ENCODE measurements around the gene ST14.
"Not testable (repeated sequence)": the region's sequence is repeated elsewhere in the genome, so short reads cannot be mapped to it uniquely, and the experiment has no call there.

The ST14 gene

DNA sequence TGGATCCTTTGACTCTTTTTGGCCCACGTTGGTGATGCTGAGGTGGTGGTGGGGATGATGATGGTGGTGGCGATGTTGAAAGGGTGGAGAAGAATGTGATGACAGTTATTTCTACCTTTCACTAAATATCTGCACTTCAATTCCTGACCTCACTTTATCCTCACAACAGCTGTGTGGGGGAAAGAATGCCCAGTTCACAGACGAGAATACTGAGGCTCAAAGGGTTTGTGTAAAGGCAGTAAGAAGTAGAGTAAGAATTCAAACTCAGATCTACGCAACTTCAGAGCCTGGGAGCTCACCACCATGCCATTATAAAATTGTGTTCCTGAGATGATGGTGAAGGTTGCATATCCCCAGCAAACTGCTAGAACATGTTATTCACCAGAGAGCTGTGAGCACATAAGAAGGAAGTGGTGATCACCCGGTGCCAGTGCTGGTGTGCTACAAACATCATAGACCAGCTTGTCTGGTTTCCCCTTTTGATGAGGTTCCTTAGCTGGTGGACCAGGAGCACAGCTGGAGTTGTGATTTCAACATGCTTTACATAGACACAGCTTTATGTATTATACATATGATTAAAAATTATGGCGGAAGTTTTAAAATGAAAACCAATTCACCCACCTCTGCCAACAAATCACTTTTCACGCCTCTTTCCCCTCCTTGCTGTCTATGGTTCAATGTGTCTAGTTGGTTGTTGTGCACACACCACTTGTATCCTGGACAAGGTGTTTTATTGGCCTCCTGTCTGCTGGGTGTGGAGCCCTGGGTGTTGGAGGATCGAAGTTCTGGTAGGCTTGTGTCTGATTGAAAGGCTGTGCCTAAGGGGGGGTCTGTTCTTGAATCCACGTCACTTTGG lies 6.2 kb downstream of the ST14 start:
- Histone ChIP-seq H3K4me3 (ENCODE audit: low read depth, low read length) (no peak overlapping the region), H3K36me3 (ENCODE audit: control insufficient read depth, insufficient read depth, low read length) (no peaks in the 10 kb centered on the region), H3K27me3 (ENCODE audit: control insufficient read depth, insufficient read depth, low read length) (peaks cover 47% of the 10 kb centered on the region), H3K9me3 (ENCODE audit: control insufficient read depth, insufficient read depth, low read length) (no peaks in the 10 kb centered on the region), H3K9ac (ENCODE audit: low read depth, low read length) (no peak overlapping the region), H3K27ac (ENCODE audit: low read depth, low read length) (no peak overlapping the region), H3K4me1 (ENCODE audit: control insufficient read depth, insufficient read depth, low read length) (peaks cover 13% of the 10 kb centered on the region; the same call in 1 of the 2 replicates)

GRCh38 chr11:130166457-130166784 lies 6.8 kb downstream of the ST14 start:
- Histone ChIP-seq H3K36me3 (ENCODE audit: control insufficient read depth, insufficient read depth, low read length) (no peaks in the 10 kb centered on the region), H3K9ac (ENCODE audit: low read depth, low read length) (no peak overlapping the region), H3K27me3 (ENCODE audit: control insufficient read depth, insufficient read depth, low read length) (peaks cover 47% of the 10 kb centered on the region), H3K4me3 (ENCODE audit: low read depth, low read length) (no peak overlapping the region), H3K9me3 (ENCODE audit: control insufficient read depth, insufficient read depth, low read length) (no peaks in the 10 kb centered on the region), H3K4me1 (ENCODE audit: control insufficient read depth, insufficient read depth, low read length) (peaks cover 7% of the 10 kb centered on the region; the same call in 1 of the 2 replicates), H3K27ac (ENCODE audit: low read depth, low read length) (no peak overlapping the region)

DNA sequence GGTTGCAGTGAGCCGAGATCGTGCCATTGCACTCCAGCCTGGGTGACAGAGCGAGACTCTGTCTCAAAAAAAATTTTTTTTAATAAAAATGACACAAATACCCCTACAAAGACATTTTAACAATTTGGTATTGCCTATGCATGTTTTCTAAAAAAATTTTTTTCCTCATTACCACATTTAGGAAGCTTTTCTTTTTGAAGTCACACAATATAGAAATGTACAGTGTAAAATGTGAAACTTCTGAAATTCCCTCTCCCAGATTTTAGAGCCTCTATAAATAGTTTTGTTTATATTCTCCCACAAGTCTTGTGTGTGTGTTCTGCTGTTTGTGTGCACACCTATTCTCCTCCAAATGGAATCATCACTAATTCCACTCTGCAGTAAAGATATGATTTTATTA lies 7.6 kb downstream of the ST14 start:
- Histone ChIP-seq H3K4me3 (ENCODE audit: low read depth, low read length) (no peak overlapping the region), H3K36me3 (ENCODE audit: control insufficient read depth, insufficient read depth, low read length) (no peaks in the 10 kb centered on the region), H3K4me1 (ENCODE audit: control insufficient read depth, insufficient read depth, low read length) (peaks cover 2% of the 10 kb centered on the region; the same call in 1 of the 2 replicates), H3K9me3 (ENCODE audit: control insufficient read depth, insufficient read depth, low read length) (no peaks in the 10 kb centered on the region), H3K9ac (ENCODE audit: low read depth, low read length) (no peak overlapping the region), H3K27me3 (ENCODE audit: control insufficient read depth, insufficient read depth, low read length) (peaks cover 47% of the 10 kb centered on the region), H3K27ac (ENCODE audit: low read depth, low read length) (no peak overlapping the region)

- Histone ChIP-seq H3K4me3 (ENCODE audit: low read depth, low read length) (no peak overlapping the region), H3K9me3 (ENCODE audit: control insufficient read depth, insufficient read depth, low read length) (no peaks in the 10 kb centered on the region), H3K27ac (ENCODE audit: low read depth, low read length) (no peak overlapping the region), H3K4me1 (ENCODE audit: control insufficient read depth, insufficient read depth, low read length) (peaks cover 2% of the 10 kb centered on the region; the same call in 1 of the 2 replicates), H3K27me3 (ENCODE audit: control insufficient read depth, insufficient read depth, low read length) (peaks cover 43% of the 10 kb centered on the region), H3K9ac (ENCODE audit: low read depth, low read length) (no peak overlapping the region), H3K36me3 (ENCODE audit: control insufficient read depth, insufficient read depth, low read length) (no peaks in the 10 kb centered on the region)
These were observed 8.5 kb downstream of the ST14 start for GRCh38 chr11:130168105-130168504.

DNA sequence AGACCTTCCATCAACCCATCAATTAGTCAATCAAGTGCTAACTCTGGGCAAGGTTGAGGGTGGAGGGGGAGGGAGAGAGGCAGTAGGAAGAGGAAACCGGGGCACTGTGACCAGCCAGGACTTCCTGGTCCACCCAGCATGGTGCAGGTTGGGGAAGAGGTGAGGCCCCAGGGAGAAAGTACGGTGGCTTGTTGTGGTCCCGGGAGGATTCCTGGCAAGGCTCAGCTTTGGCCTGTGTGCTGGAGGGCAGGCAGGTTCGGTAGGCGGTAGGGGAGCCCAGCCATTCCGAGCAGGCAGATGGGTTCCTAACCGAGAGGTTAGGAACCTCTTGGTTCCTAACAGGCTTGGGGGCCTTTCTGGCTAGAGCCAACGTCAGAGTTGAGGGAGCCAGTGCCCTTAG lies 10.8 kb downstream of the ST14 start:
- Histone ChIP-seq H3K9ac (ENCODE audit: low read depth, low read length) (no peak overlapping the region), H3K27me3 (ENCODE audit: control insufficient read depth, insufficient read depth, low read length) (peaks cover 43% of the 10 kb centered on the region), H3K4me1 (ENCODE audit: control insufficient read depth, insufficient read depth, low read length) (no peaks in the 10 kb centered on the region), H3K36me3 (ENCODE audit: control insufficient read depth, insufficient read depth, low read length) (no peaks in the 10 kb centered on the region), H3K9me3 (ENCODE audit: control insufficient read depth, insufficient read depth, low read length) (no peaks in the 10 kb centered on the region), H3K27ac (ENCODE audit: low read depth, low read length) (no peak overlapping the region), H3K4me3 (ENCODE audit: low read depth, low read length) (no peak overlapping the region)

GRCh38 chr11:130171534-130171933 lies 12.0 kb downstream of the ST14 start:
- no peaks in the 10 kb centered on the region for H3K4me1 ChIP-seq (ENCODE audit: control insufficient read depth, insufficient read depth, low read length)
- H3K27me3 ChIP-seq (ENCODE audit: control insufficient read depth, insufficient read depth, low read length), result peaks cover 43% of the 10 kb centered on the region
- H3K9me3 ChIP-seq (ENCODE audit: control insufficient read depth, insufficient read depth, low read length), result no peaks in the 10 kb centered on the region
- no peak overlapping the region for H3K9ac ChIP-seq (ENCODE audit: low read depth, low read length)
- no peak overlapping the region for H3K27ac ChIP-seq (ENCODE audit: low read depth, low read length)
- no peaks in the 10 kb centered on the region for H3K36me3 ChIP-seq (ENCODE audit: control insufficient read depth, insufficient read depth, low read length)
- H3K4me3 ChIP-seq (ENCODE audit: low read depth, low read length), result no peak overlapping the region

DNA sequence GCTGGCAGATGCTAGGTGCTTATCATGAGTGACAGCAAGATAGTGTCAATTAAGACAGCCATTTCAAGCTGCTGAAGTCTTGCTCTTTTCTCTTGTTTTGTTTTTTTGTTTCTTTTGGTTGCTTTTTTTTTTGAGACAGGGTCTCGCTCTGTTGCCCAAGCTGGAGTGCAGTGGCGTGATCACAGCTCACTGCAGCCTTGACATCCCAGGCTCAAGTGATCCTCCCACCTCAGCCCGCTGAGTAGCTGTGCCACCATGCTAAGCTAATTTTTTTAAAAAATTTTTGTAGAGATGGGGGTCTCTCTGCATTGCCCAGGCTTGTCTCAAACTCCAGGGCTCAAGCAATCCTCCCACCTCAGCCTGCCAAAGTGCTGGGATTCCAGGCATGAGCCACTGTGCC lies 12.4 kb downstream of the ST14 start:
- not testable (repeated sequence) for H3K9ac ChIP-seq (ENCODE audit: low read depth, low read length); H3K4me3 ChIP-seq (ENCODE audit: low read depth, low read length); H3K9me3 ChIP-seq (ENCODE audit: control insufficient read depth, insufficient read depth, low read length); H3K27ac ChIP-seq (ENCODE audit: low read depth, low read length); H3K36me3 ChIP-seq (ENCODE audit: control insufficient read depth, insufficient read depth, low read length); H3K4me1 ChIP-seq (ENCODE audit: control insufficient read depth, insufficient read depth, low read length)
- peaks cover 43% of the 10 kb centered on the region for H3K27me3 ChIP-seq (ENCODE audit: control insufficient read depth, insufficient read depth, low read length)

DNA sequence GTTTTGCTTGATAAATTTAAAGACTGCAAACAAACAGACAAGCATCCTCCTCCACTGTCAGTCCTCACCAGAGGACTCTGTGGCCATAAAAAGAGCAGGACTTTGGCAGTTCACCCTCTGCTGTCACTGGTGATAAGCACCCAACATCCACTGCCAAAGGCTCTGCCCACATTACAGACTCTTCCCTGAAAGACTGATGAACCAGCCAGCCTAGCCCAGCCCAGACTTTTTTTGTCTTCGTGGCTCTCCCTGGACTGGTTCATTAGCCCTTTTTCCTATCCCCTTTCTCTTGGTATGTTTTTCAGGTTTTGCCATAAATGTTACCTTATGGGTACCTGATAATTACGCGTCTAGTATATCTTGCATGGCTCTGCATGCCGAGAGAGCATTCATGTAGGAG lies 15.1 kb downstream of the ST14 start:
- H3K36me3 ChIP-seq (ENCODE audit: control insufficient read depth, insufficient read depth, low read length), result no peaks in the 10 kb centered on the region
- no peak overlapping the region for H3K27ac ChIP-seq (ENCODE audit: low read depth, low read length)
- H3K9ac ChIP-seq (ENCODE audit: low read depth, low read length), result no peak overlapping the region
- H3K4me1 ChIP-seq (ENCODE audit: control insufficient read depth, insufficient read depth, low read length), result no peaks in the 10 kb centered on the region
- H3K4me3 ChIP-seq (ENCODE audit: low read depth, low read length), result no peak overlapping the region
- no peaks in the 10 kb centered on the region for H3K9me3 ChIP-seq (ENCODE audit: control insufficient read depth, insufficient read depth, low read length)
- H3K27me3 ChIP-seq (ENCODE audit: control insufficient read depth, insufficient read depth, low read length), result peaks cover 26% of the 10 kb centered on the region

DNA sequence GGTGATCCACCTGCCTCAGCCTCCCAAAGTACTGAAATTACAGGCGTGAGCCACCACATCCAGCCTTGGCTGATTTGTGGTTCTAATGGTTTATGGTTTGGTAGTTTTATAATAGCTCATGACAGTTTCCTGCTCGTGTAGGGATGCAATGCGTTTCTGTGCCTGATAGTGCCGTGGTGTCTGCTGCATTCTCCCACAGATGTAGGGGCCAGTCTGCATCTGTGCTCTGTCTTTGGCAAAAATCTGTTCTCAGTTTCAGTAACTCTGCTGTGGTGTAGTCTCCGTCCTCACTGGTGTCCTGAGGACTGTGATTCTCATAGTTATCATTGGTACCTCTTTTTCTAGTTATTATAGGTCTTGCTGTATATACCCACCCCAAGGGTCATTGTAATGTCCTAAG lies 16.3 kb downstream of the ST14 start:
- peaks cover 13% of the 10 kb centered on the region for H3K27me3 ChIP-seq (ENCODE audit: control insufficient read depth, insufficient read depth, low read length)
- H3K4me3 ChIP-seq (ENCODE audit: low read depth, low read length), result no peak overlapping the region
- H3K9me3 ChIP-seq (ENCODE audit: control insufficient read depth, insufficient read depth, low read length), result no peaks in the 10 kb centered on the region
- H3K27ac ChIP-seq (ENCODE audit: low read depth, low read length), result no peak overlapping the region
- H3K36me3 ChIP-seq (ENCODE audit: control insufficient read depth, insufficient read depth, low read length), result no peaks in the 10 kb centered on the region
- H3K4me1 ChIP-seq (ENCODE audit: control insufficient read depth, insufficient read depth, low read length), result no peaks in the 10 kb centered on the region
- H3K9ac ChIP-seq (ENCODE audit: low read depth, low read length), result no peak overlapping the region

- no peaks in the 10 kb centered on the region for H3K9me3 ChIP-seq (ENCODE audit: control insufficient read depth, insufficient read depth, low read length)
- H3K4me3 ChIP-seq (ENCODE audit: low read depth, low read length), result no peak overlapping the region
- H3K36me3 ChIP-seq (ENCODE audit: control insufficient read depth, insufficient read depth, low read length), result no peaks in the 10 kb centered on the region
- H3K27me3 ChIP-seq (ENCODE audit: control insufficient read depth, insufficient read depth, low read length), result no peaks in the 10 kb centered on the region; the same call in 1 of the 2 replicates
- no peak overlapping the region for H3K9ac ChIP-seq (ENCODE audit: low read depth, low read length)
- H3K27ac ChIP-seq (ENCODE audit: low read depth, low read length), result no peak overlapping the region
- no peaks in the 10 kb centered on the region for H3K4me1 ChIP-seq (ENCODE audit: control insufficient read depth, insufficient read depth, low read length)
These were observed 18.2 kb downstream of the ST14 start for GRCh38 chr11:130177782-130178181.

DNA sequence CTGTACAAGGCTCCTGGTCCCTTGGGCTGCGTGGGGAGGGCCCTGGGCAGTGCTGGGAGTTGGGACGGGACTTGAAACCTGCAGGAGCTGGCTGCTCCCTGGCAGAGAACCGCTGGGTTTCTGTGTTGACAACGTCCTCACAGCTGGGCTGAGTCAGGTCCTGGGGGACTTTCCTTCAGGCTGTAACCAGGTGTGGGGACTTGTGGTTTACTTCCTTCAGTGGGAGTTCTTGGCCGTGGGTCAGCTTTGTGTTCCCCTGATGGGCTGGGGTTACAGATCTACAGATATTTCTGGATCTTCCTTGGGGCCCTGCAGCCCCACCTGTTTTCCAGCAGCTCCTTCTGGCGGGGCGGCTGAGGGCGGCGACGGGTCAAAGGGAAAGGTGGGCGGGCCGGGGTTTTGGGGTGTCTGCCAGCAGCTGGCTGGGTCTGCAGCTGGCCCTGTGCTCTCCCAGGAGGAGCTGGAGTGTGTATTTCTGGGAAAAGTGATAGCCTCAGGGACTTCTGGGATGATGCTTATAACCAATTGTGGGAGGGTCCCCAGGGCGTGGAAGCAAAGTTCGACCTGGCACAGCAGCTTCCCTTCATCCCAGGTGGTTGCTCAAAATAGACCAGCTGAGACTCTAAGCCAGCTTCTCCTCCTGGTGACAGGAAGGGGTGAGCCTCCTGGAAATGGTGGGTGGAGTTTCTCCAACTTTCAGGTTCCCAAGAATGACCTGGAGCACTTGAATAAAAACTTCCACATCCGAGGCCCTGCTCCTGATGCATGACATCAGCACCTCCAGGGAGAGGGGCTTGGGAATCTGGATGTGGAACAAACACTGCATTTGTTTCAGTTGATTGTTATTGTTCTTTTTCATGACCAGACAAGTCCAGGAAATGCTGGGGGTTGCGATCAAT lies 19.1 kb downstream of the ST14 start:
- Histone ChIP-seq H3K9me3 (ENCODE audit: control insufficient read depth, insufficient read depth, low read length) (no peaks in the 10 kb centered on the region), H3K9ac (ENCODE audit: low read depth, low read length) (no peak overlapping the region), H3K27me3 (ENCODE audit: control insufficient read depth, insufficient read depth, low read length) (no peaks in the 10 kb centered on the region), H3K4me3 (ENCODE audit: low read depth, low read length) (no peak overlapping the region), H3K36me3 (ENCODE audit: control insufficient read depth, insufficient read depth, low read length) (no peaks in the 10 kb centered on the region), H3K4me1 (ENCODE audit: control insufficient read depth, insufficient read depth, low read length) (no peaks in the 10 kb centered on the region), H3K27ac (ENCODE audit: low read depth, low read length) (no peak overlapping the region)
